CD4-positive, alpha-beta T cell (primary cell): ENCODE results near the gene GLO1. TPM values are rescaled to one million over a fixed set of nuclear protein-coding genes. Genes with fewer than 3 reads are reported as not detected.

Experiments
- ATAC-seq: fragments of 200-7000 bp; cut with Tn5 transposase; one replicate; pipeline ENCODE4 v1.10.0; 2022; ENCODE audit warnings: mild to moderate bottlenecking; ENCODE audit not compliant: poor library complexity
- CTCF ChIA-PET: fragments of 350-600 bp; sonication (Branson Sonifier 250); formaldehyde crosslinking; loops from one replicate; lab custom pipeline; 2021; ENCODE audit warnings: antibody characterized with exemption, inconsistent platforms; lab: Charles Lee
- POLR2A ChIA-PET: fragments of 350-600 bp; sonication (Branson Sonifier 250); formaldehyde crosslinking; loops from one replicate; lab custom pipeline; 2021; ENCODE audit warnings: antibody characterized with exemption, inconsistent platforms; lab: Charles Lee
- DNase-seq, 14 experiments: peaks; one replicate each; pipeline ENCODE4 v3.0.0-alpha.2; 2013 to 2020; ENCODE audit warnings: mixed read lengths in 2 of 14
- H3K27ac ChIP-seq, 2 donors: one replicate each; pipeline versions ENCODE4 v1.5.1 to v1.7.0; 2013; ENCODE audit warnings: low read length in 2 of 2, low read depth in 1 of 2, mild to moderate bottlenecking in 1 of 2
- H3K27me3 ChIP-seq, 2 experiments: 1 replicate in 1 of 2; 2 replicates in 1 of 2; pipeline versions ENCODE4 v1.6.1 to v1.7.0; 2013; ENCODE audit warnings: low read length in 2 of 2, control low read depth in 1 of 2, mild to moderate bottlenecking in 1 of 2, moderate library complexity in 1 of 2; ENCODE audit not compliant: insufficient read depth in 2 of 2, control insufficient read depth in 1 of 2
- H3K36me3 ChIP-seq: one replicate; pipeline ENCODE4 v1.6.1; 2013; ENCODE audit warnings: low read length, control low read depth; ENCODE audit not compliant: insufficient read depth
- H3K4me1 ChIP-seq: one replicate; pipeline ENCODE4 v1.6.1; 2013; ENCODE audit warnings: low read length, control low read depth; ENCODE audit not compliant: insufficient read depth
- H3K4me3 ChIP-seq: one replicate; pipeline ENCODE4 v1.5.1; 2013; ENCODE audit warnings: mild to moderate bottlenecking, low read length, moderate library complexity
- H3K9me3 ChIP-seq, 2 experiments: 1 replicate in 1 of 2; 2 replicates in 1 of 2; pipeline versions ENCODE4 v1.6.1 to v1.7.0; 2013; ENCODE audit warnings: low read length in 2 of 2, mild to moderate bottlenecking in 2 of 2, control low read depth in 1 of 2, moderate library complexity in 1 of 2; ENCODE audit not compliant: control insufficient read depth in 1 of 2, insufficient read depth in 1 of 2
- H3K27ac Mint-ChIP-seq: one replicate; pipeline ENCODE4 v1.8.0; 2020; ENCODE audit warnings: mixed read lengths
- H3K27me3 Mint-ChIP-seq: one replicate; pipeline ENCODE4 v1.8.0; 2021; ENCODE audit warnings: mixed read lengths
- H3K36me3 Mint-ChIP-seq: one replicate; pipeline ENCODE4 v1.8.0; 2021; ENCODE audit warnings: low read depth, mixed read lengths
- H3K4me1 Mint-ChIP-seq: one replicate; pipeline ENCODE4 v1.8.0; 2021; ENCODE audit warnings: low read depth, mixed read lengths
- H3K4me3 Mint-ChIP-seq: one replicate; pipeline ENCODE4 v1.8.0; 2020; ENCODE audit warnings: mild to moderate bottlenecking, mixed read lengths
- H3K9me3 Mint-ChIP-seq: one replicate; pipeline ENCODE4 v1.8.0; 2020; ENCODE audit warnings: mixed read lengths
- CTCF ChIP-seq: fragments of 200-600 bp; IDR thresholded peaks from one replicate; pipeline ENCODE4 v1.8.0; 2022; ENCODE audit warnings: antibody characterized with exemption, mild to moderate bottlenecking
- intact Hi-C, 2 experiments: fragments of 100-400 bp; cut with DNase I in 1 of 2; cut with micrococcal nuclease in 1 of 2; formaldehyde crosslinking; loops; one replicate each; pipeline versions ENCODE4 v1.15.1 to v1.9.0; 2023 to 2025; cut with DNase I, micrococcal nuclease
- total RNA-seq, 174 experiments: library from RNA in 2 of 174; stranded (reverse) in 2 of 174; gene quantifications; one replicate each; pipeline ENCODE4 v1.2.3 and lab custom pipeline; 2021 to 2026

The GLO1 gene
- total RNA-seq, 2 experiments from 2014 or later = 24.1 to 26.2 TPM

DNA sequence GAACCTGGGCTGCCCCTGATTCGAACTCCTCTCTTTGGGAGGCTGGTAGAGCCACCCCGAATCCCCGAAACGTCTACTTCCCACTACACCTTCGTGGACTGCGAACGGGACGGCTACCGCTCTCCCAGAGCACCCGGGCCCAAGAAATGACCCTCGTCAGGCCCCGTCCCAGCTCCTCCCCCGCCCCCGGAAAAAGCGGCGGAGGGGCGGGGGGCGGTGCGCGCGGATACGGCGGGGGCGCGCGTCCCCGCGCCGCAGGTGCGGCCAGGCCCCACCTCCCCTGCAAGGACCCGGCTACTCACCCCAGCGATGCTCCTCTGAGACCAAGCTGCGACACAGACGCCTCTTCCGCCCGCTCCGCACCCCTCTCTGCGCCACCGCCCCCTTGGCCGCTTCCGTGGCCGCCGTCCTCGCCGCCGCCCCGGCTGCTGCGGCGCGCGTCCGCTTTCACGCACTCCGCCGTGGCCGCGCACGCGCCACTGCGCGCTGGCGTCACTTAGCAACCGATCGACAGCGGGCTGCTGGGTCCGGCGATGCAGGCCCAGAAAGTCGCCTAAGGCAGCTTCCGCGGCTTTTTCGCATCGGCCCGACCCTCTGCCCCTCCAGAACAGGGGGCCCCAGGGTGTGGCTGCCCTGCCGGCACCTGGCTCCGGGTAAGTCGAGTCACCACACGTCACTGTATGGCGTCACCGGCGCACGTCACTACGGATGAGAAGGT, 63.3 kb downstream of the GLO1 start, which contains the start of gene BTBD9:
Gene BTBD9 (minus strand): TSS at position 432 of the 718 bp plus-strand sequence.
- ATAC-seq (peak; percentile 75), DNase-seq (peak; percentile 66 to 95 (median 80))
- ChIA-PET CTCF (interaction anchor here (0.6 kb wide), 1 partner anchor 848 kb away, joined by 3 read pairs; no protein-coding TSS in a partner anchor), POLR2A (interaction anchor here (0.7 to 2.3 kb wide), 15 partner anchors 8 to 1207 kb away, joined by 3 to 18 read pairs (median 3); partner anchors contain the start of genes CMTR1, GLO1, SAYSD1 and ZFAND3)
- Histone ChIP-seq H3K27me3 (no peaks in the 10 kb centered on the region), H3K4me1 (peaks cover 20% of the 10 kb centered on the region), H3K36me3 (no peaks in the 10 kb centered on the region), H3K9me3 (no peaks in the 10 kb centered on the region), H3K27ac (peak within 1 kb of the TSS; percentile 94 to 99), H3K4me3 (peak within 1 kb of the TSS; percentile 78)
- H3K4me3 Mint-ChIP-seq = peak within 1 kb of the TSS; percentile 90
- H3K9me3 Mint-ChIP-seq = no peaks in the 10 kb centered on the region
- peaks cover 4% of the 10 kb centered on the region for H3K36me3 Mint-ChIP-seq
- no peak for TF ChIP-seq CTCF
- H3K27me3 Mint-ChIP-seq = no peaks in the 10 kb centered on the region
- intact Hi-C loops = loop anchor here (1.0 to 5.0 kb wide), 4 partner anchors 62 to 478 kb away; partner anchors contain the start of genes GLO1 (in 1 of the 2) and SAYSD1 (in 1 of the 2)
- H3K27ac Mint-ChIP-seq = peak within 1 kb of the TSS; percentile 84
- peaks cover 52% of the 10 kb centered on the region for H3K4me1 Mint-ChIP-seq

DNA sequence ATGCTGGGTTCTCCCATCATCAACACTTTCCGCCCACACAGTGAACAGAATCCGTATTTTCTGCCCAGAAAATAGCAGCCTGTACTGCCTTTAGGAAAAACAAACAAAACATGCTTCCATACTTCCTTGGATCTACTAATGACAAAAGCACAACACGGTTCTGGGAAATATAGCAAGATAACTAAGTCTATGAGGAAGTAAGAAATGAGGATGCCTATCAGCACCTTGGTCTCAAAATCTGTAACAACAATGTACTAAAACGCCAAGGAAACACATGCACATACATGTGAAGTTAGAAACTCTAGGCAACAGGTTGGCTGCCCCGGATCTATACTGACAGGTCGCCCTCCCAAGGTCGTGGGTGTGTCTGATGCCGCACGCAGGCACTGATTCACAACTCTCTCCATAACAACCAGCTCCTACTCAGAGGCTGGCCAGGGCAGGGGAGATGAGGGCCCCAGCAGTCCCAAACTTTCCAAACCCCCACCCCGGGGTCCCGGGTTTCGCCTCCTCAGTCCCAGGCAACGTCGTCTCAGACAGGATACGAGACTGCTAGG, 63.9 kb downstream of the GLO1 start:
- H3K9me3 Mint-ChIP-seq = no peaks in the 10 kb centered on the region
- peaks cover 4% of the 10 kb centered on the region for H3K36me3 Mint-ChIP-seq
- Histone ChIP-seq H3K27me3 (no peaks in the 10 kb centered on the region), H3K4me3 (peak overlapping the region; percentile 78), H3K4me1 (peaks cover 20% of the 10 kb centered on the region), H3K36me3 (no peaks in the 10 kb centered on the region), H3K27ac (peak overlapping the region; percentile 94 to 99), H3K9me3 (no peaks in the 10 kb centered on the region)
- DNase-seq (peak; percentile 44 to 83 (median 62)), ATAC-seq (peak; percentile 76)
- H3K27me3 Mint-ChIP-seq = no peaks in the 10 kb centered on the region
- H3K4me3 Mint-ChIP-seq = peak overlapping the region; percentile 90
- H3K4me1 Mint-ChIP-seq = peaks cover 55% of the 10 kb centered on the region
- H3K27ac Mint-ChIP-seq = peak overlapping the region; percentile 84
- ChIA-PET CTCF (interaction anchor here (0.6 kb wide), 1 partner anchor 847 kb away, joined by 3 read pairs; no protein-coding TSS in a partner anchor), POLR2A (interaction anchor here (0.7 to 2.3 kb wide), 14 partner anchors 8 to 1122 kb away, joined by 3 to 18 read pairs (median 4); partner anchors contain the start of genes GLO1, SAYSD1 and ZFAND3)
- TF ChIP-seq CTCF = no peak
- intact Hi-C loops = loop anchor here (1.0 to 5.0 kb wide), 3 partner anchors 62 to 63 kb away; partner anchors contain the start of gene GLO1 (in 1 of the 2)

GRCh38 chr6:38637756-38638155, 65.2 kb downstream of the GLO1 start:
- peaks cover 20% of the 10 kb centered on the region for H3K4me1 ChIP-seq
- no peaks in the 10 kb centered on the region for H3K36me3 ChIP-seq
- Mint-ChIP-seq H3K4me3 (peak overlapping the region; percentile 11), H3K27me3 (no peaks in the 10 kb centered on the region), H3K9me3 (no peaks in the 10 kb centered on the region), H3K27ac (peak overlapping the region; percentile 84), H3K36me3 (peaks cover 4% of the 10 kb centered on the region), H3K4me1 (peaks cover 68% of the 10 kb centered on the region)
- TF ChIP-seq CTCF = no peak
- CTCF ChIA-PET = no interaction called here
- ATAC-seq (no peak), DNase-seq (no peak)
- H3K27me3 ChIP-seq = no peaks in the 10 kb centered on the region
- intact Hi-C loops = loop anchor here (2.0 to 5.0 kb wide), 3 partner anchors 60 to 819 kb away; partner anchors contain the start of genes GLO1 (in 1 of the 2) and ZFAND3 (in 1 of the 2)
- H3K9me3 ChIP-seq = no peaks in the 10 kb centered on the region
- POLR2A ChIA-PET = interaction anchor here (0.5 kb wide), 1 partner anchor 66 kb away, joined by 3 read pairs; no protein-coding TSS in a partner anchor
- H3K27ac ChIP-seq = no peak overlapping the region
- no peak overlapping the region for H3K4me3 ChIP-seq
